ENCODE measurements around the gene RLN1. TPM values are rescaled to one million over a fixed set of nuclear protein-coding genes. Genes with fewer than 3 reads are reported as not detected.

The RLN1 gene
- total RNA-seq, 4 donors from 2014 or later: not detected

- WGBS, 2 donors: 85 to 86% methylated on average over 6 of the region's 6 CpGs
- no peak for DNase-seq (ENCODE audit: low spot score in 2 of 2)
- H3K4me1 ChIP-seq: peaks cover 0 to 7% (median 0%) of the 10 kb centered on the region in 4 donors
Measured at GRCh38 chr9:5375790-5376477, 36.3 kb upstream of the RLN1 start.

GRCh38 chr9:5375091-5375490, 35.4 kb upstream of the RLN1 start:
- Histone ChIP-seq H3K36me3 (no peaks in the 10 kb centered on the region), H3K27ac (no peak overlapping the region), H3K27me3 (no peaks in the 10 kb centered on the region), H3K4me1 (peaks cover 0 to 7% (median 0%) of the 10 kb centered on the region in 4 donors), H3K9me3 (no peaks in the 10 kb centered on the region), H3K4me3 (no peak overlapping the region)
- DNase-seq (ENCODE audit: low spot score in 2 of 2): no peak
- 70 to 78% methylated on average over 1 of the region's 1 CpG for WGBS, 2 donors
- TF ChIP-seq CTCF (IDR thresholded peaks at IDR 0.05) (no peak), EP300 (IDR thresholded peaks at IDR 0.05) (no peak), POLR2A (IDR thresholded peaks at IDR 0.05) (no peak)

More at GRCh38 chr9:5375790-5376477, 36.3 kb upstream of the RLN1 start:
- Histone ChIP-seq H3K36me3 (peaks cover 0 to 4% (median 0%) of the 10 kb centered on the region in 3 donors), H3K4me3 (no peak overlapping the region), H3K27me3 (no peaks in the 10 kb centered on the region), H3K9me3 (no peaks in the 10 kb centered on the region), H3K27ac (no peak overlapping the region)
- TF ChIP-seq POLR2A (IDR thresholded peaks at IDR 0.05): no peak
- no peak for TF ChIP-seq CTCF (IDR thresholded peaks at IDR 0.05)
- TF ChIP-seq EP300 (IDR thresholded peaks at IDR 0.05): no peak

GRCh38 chr9:5364294-5365024, 24.8 kb upstream of the RLN1 start:
- no peak for DNase-seq (ENCODE audit: low spot score in 2 of 2)
- Histone ChIP-seq H3K36me3 (no peaks in the 10 kb centered on the region), H3K4me3 (no peak overlapping the region), H3K4me1 (peaks cover 0 to 18% (median 0%) of the 10 kb centered on the region in 4 donors), H3K27ac (no peak overlapping the region), H3K9me3 (peaks cover 0 to 4% (median 0%) of the 10 kb centered on the region in 4 donors), H3K27me3 (no peaks in the 10 kb centered on the region)
- 47 to 72% methylated on average over 3 of the region's 3 CpGs for WGBS, 2 donors
- TF ChIP-seq CTCF (IDR thresholded peaks at IDR 0.05): no peak
- no peak for TF ChIP-seq EP300 (IDR thresholded peaks at IDR 0.05)
- no peak for TF ChIP-seq POLR2A (IDR thresholded peaks at IDR 0.05)

GRCh38 chr9:5361326-5362010, 21.8 kb upstream of the RLN1 start:
- Histone ChIP-seq H3K4me3 (no peak overlapping the region), H3K9me3 (no peaks in the 10 kb centered on the region), H3K36me3 (peaks cover 0 to 13% (median 0%) of the 10 kb centered on the region in 3 donors), H3K4me1 (peaks cover 0 to 18% (median 0%) of the 10 kb centered on the region in 4 donors), H3K27me3 (no peaks in the 10 kb centered on the region), H3K27ac (no peak overlapping the region)
- 42 to 67% methylated on average over 3 of the region's 3 CpGs for WGBS, 2 donors
- DNase-seq (ENCODE audit: low spot score in 2 of 2): no peak
- TF ChIP-seq CTCF (IDR thresholded peaks at IDR 0.05) (no peak), POLR2A (IDR thresholded peaks at IDR 0.05) (no peak), EP300 (IDR thresholded peaks at IDR 0.05) (no peak)

Measured in tibial nerve (tissue), 4 donors.